HG03439 (cell line): ENCODE measurements around the gene ABCC2.

Source experiments
- ATAC-seq: cut with Tn5 transposase; IDR thresholded peaks from one replicate; pipeline ENCODE4 v1.9.1; 2021; ENCODE audit warnings: mild to moderate bottlenecking, moderate library complexity; ENCODE audit not compliant: unreplicated experiment

The ABCC2 gene

GRCh38 chr10:99770408-99771045 is 11.9 kb upstream of the ABCC2 start:
- no peak for ATAC-seq

DNA sequence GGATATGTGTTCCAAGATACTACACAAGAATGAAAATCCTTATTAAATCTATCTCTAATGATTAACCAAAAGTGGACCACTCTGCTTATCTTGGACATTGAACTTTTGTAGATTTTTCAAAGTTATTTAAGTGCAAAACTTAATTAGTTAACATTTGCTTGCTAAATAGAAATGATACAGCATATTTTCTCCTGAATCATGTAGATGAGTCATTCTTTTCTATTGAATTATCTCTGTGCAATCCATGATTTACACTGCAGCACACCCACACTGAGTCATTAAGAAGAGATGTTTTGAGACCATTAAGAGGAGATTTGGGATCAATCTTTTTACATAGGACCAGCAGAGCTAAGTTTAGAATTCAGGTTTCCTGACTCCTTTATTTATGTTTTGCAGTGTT is 6.6 kb upstream of the ABCC2 start:
- ATAC-seq: no peak

GRCh38 chr10:99777918-99778714 is 4.3 kb upstream of the ABCC2 start:
- peak; percentile 64 for ATAC-seq

- ATAC-seq: no peak
These were observed 3.1 kb upstream of the ABCC2 start for GRCh38 chr10:99779335-99779734.

DNA sequence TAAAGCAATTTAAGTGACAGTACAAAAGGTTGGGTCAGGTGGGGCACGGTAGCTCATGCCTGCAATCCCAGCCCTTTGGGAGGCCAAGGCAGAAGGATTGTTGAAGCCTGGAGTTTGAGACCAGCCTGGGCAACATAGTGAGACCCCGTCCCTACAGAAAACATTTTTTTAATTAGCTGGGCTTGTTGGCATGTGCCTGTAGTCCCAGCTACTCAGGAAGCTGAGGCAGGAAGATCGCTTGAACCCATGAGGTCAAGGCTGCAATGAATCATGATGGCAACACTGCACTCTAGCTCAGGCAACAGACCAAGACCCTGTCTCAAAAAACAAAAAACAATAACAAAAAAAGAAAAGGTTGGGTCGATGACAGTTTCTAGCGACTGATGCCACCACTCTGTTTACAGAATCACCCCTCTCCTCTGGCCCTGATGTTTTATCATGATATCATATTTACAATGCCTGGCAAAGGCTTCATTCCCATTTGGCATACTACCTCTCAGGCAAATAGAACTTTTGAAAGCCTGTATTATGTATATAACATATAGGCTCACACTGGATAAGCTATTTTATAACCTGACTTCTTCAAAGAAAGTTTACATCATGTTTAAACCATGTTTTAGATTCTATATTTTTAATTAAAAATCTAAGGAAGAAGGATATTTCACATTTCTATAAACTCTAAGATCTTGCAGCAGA is 558 bp upstream of the ABCC2 start:
- no peak for ATAC-seq

DNA sequence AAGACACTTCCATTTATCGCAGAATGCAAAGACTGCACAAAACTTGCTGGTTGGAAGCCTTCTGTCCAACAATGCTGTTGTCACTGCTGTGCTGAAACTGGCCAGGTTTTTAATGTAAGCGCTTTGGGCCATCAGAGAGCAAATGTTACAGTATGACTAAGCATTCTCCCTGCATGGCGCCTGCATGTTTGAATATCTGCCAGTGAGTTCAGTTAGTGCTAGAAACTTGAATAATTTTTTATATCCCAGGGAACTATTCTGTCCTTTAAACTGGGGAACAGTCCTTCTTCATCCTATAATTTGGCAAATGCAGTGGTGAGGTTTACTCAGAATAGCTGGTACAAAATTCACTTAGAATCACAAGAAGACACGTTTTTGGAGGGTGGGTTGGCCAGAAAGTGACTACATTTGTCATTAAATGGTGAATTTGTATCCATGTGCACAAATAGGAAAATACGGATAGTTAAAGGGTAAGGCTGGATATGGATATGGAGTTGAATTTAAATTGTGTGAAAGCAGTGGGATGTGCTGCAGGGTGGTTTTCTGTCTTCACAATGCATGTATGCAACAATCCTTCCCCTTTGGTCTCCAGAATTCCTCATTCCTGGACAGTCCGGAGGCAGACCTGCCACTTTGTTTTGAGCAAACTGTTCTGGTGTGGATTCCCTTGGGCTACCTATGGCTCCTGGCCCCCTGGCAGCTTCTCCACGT is 1.7 kb downstream of the ABCC2 start:
- no peak for ATAC-seq

- ATAC-seq: no peak
These were observed 2.4 kb downstream of the ABCC2 start for GRCh38 chr10:99784727-99785441.

DNA sequence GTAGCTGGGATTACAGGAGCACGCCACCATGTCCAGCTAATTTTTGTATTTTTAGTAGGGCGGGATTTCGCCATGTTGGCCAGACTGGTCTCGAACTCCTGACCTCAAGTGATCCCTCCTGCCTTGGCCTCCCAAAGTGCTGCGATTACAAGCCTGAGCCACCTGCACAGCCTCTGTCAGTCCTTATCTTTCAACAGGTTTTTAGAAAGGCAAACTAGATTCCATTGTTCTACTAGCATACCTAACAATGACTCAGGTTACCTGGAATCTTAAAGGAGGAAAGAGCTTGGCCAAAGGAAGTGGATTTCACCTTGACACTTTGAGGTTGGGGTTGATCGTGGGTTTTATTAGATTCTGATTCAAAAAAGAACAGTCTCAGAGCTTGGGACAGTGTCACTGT is 3.2 kb downstream of the ABCC2 start:
- ATAC-seq: no peak

GRCh38 chr10:99787311-99787710 is 4.9 kb downstream of the ABCC2 start:
- no peak for ATAC-seq

DNA sequence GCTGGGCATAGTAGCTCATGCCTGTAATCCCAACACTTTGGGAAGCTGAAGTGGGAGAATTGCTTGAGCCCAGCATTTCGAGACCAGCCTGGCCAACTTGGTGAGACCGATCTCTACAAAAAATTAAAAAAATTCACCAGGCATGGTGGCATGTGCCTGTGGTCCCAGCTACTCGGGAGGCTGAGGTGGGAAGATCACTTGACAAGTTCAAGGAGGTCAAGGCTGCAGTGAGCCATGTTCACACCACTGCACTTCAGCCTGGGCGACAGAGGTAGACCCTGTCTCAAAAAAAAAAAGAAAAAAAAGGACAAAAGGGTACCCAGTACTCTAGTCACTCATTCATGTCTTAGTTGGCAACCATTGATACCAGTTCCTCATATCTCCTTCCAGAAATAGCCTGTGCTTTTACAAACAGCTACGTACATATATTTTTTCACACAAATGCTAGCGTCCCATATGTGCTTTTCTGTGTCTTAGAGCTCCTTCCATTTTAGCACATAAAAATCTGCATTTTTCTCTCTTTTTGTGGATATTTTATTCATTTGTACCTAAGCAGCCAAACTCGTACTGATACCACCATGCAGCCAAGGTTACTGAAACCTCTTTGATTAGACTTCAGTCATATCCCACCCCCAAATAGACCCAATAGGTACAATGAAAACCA is 5.5 kb downstream of the ABCC2 start:
- no peak for ATAC-seq

DNA sequence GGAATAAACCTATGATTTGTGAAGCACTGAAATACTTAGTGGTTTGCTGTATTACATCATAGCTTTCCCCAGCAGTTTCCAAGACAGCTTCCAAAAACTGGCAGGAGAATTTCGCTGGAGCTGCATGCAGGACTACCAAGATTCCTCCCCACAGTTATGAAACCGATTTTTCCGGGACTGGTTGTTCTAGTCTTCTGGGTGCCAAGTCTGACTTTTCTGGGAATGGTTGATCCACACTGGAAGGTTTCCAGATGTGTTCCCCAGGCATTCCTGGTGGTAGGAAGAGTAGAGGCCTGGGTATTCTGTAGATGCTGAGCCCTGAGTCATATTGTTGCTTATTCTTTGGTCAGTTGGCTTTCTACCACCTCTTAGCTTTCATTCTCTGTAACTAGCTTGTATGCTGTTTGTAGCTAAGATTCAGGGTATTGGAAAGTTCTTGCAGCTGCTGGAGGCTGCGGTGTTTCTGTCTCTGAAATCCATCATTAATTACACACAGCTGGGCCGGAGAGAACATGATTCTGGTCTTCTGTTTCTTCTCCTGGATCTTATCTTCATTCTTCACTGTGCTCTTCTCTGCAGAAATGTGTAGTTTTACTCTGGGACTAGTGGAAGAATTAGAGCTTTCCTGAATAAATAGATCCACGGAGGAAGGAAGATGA is 6.3 kb downstream of the ABCC2 start:
- no peak for ATAC-seq

GRCh38 chr10:99791831-99792230 is 9.4 kb downstream of the ABCC2 start:
- ATAC-seq: no peak

DNA sequence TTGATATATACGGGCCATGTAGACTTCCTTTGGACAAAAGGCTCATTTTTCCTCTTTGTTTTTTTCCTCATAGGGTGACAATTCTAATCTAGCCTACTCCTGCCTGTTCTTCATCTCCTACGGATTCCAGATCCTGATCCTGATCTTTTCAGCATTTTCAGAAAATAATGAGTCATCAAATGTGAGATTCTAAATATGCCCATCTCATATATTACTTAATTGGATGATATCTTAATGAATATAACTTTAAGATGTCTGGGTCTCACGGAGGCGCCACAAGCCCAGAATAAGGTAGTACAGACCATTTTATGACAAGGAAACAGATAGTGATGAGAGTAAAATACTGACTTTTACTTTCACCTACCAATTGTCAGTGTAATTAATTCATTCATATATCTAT is 11.4 kb downstream of the ABCC2 start:
- no peak for ATAC-seq

DNA sequence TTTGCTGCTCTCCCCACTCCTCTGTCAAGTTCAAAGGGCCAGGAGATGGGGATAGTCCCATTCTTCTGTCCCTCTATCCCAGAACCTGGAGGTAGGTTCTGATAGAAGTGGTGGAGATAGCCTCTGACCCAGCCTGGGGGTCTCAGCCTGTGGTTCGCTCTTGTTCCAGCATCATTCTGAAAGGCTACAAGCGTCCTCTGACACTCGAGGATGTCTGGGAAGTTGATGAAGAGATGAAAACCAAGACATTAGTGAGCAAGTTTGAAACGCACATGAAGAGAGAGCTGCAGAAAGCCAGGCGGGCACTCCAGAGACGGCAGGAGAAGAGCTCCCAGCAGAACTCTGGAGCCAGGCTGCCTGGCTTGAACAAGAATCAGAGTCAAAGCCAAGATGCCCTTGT is 14.5 kb downstream of the ABCC2 start:
- no peak for ATAC-seq

GRCh38 chr10:99798031-99798430 is 15.6 kb downstream of the ABCC2 start:
- no peak for ATAC-seq

- ATAC-seq: no peak
These were observed 16.5 kb downstream of the ABCC2 start for GRCh38 chr10:99798920-99799319.

- ATAC-seq: no peak
These were observed 17.2 kb downstream of the ABCC2 start for GRCh38 chr10:99799613-99800012.

DNA sequence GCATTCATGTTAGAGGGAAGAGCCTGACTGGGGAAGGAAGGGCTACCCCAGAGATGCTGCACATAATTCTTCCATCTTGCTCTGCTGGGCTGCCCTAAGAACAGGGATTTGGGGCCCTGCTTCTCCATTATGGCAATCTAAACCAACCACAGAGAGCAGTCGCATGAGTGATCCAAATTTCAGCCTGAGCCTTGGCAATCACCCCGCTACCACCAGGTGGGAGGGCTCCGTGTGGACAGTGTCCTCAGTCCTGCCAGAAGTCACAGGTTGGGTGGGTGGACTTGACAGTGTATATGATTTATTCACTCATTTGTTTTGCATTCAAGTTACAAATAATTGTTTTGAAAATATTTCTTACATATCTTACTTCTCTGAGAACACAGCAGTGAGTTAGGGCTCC is 22.0 kb downstream of the ABCC2 start:
- ATAC-seq: no peak

DNA sequence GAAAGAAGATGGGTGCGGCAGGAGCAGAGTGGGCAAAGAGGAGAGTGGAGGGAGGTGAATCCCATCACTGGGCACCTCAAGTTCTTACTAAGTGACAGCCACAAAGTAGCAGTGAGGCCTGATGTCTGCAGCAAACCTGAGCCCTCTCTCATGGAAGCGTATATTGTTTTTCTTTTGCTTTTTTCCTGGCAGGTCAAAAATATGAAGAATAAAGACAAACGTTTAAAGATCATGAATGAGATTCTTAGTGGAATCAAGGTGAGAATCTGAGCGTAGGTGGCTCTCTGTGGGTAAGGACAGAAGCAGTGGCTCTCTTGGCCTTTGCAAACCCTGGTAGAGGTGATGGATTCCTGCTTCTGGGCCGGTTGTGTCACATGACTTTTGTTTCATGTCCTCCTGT is 22.8 kb downstream of the ABCC2 start:
- ATAC-seq: no peak

DNA sequence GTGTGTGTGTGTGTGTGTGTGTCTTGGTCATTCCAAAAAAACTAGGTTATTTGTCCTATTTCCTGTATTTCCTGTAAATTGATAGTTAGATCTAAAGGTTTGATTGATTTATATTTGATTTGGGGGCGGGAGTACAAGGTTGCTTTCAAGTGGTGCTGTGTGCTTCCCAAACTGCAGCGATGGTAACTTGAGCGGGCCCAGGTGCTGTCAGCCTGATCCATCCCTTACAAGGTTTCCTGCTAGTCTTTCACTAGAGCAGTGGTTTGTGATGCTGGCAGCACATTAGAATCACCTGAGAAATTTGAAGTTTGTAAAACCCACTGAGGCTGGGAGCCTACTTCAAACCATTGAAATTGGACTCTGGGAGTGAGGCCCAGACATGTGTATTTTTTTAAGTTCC is 23.7 kb downstream of the ABCC2 start:
- ATAC-seq: no peak
